Lung (tissue), 12 donors: ENCODE data around the gene ZSWIM3. TPM values are rescaled to one million over a fixed set of nuclear protein-coding genes. Genes with fewer than 3 reads are reported as not detected.
"Not testable (repeated sequence)": the region's sequence is repeated elsewhere in the genome, so short reads cannot be mapped to it uniquely, and the experiment has no call there.

Experiments used
- ATAC-seq: fragments of 200-7000 bp; cut with Tn5 transposase; one replicate; pipeline ENCODE4 v1.9.1; 2020; ENCODE audit warnings: moderate number of reproducible peaks; ENCODE audit not compliant: insufficient read depth, low FRiP score
- DNase-seq, 3 donors: peaks; one replicate each; pipeline ENCODE4 v3.0.0-alpha.2; 2013 to 2017
- H3K27ac ChIP-seq, 2 donors: one replicate each; pipeline ENCODE4 v1.5.1; 2013; ENCODE audit warnings: mild to moderate bottlenecking in 2 of 2, moderate library complexity in 2 of 2, control low read depth in 1 of 2, inconsistent platforms in 1 of 2, low read depth in 1 of 2, low read length in 1 of 2
- H3K27me3 ChIP-seq, 3 donors: one replicate each; pipeline ENCODE4 v1.5.1; 2013; ENCODE audit warnings: low read length in 2 of 3; ENCODE audit not compliant: control insufficient read depth in 3 of 3, insufficient read depth in 3 of 3
- H3K36me3 ChIP-seq, 4 donors: one replicate each; pipeline ENCODE4 v1.5.1; 2013; ENCODE audit warnings: low read length in 4 of 4, mild to moderate bottlenecking in 1 of 4, moderate library complexity in 1 of 4; ENCODE audit not compliant: control insufficient read depth in 4 of 4, insufficient read depth in 4 of 4
- H3K4me1 ChIP-seq, 5 donors: one replicate each; pipeline ENCODE4 v1.5.1; 2013; ENCODE audit warnings: low read length in 5 of 5, mild to moderate bottlenecking in 2 of 5, moderate library complexity in 1 of 5; ENCODE audit not compliant: control insufficient read depth in 5 of 5, insufficient read depth in 5 of 5
- H3K4me3 ChIP-seq: one replicate; pipeline ENCODE4 v1.5.1; 2013; ENCODE audit warnings: mild to moderate bottlenecking, control low read depth, moderate library complexity
- H3K9ac ChIP-seq, 2 donors: one replicate each; pipeline ENCODE4 v1.5.1; 2013; ENCODE audit warnings: low read length in 2 of 2, control low read depth in 1 of 2; ENCODE audit not compliant: insufficient read depth in 1 of 2
- H3K9me3 ChIP-seq, 4 donors: one replicate each; pipeline ENCODE4 v1.5.1; 2013; ENCODE audit warnings: low read length in 3 of 4, mild to moderate bottlenecking in 1 of 4, moderate library complexity in 1 of 4; ENCODE audit not compliant: control insufficient read depth in 4 of 4, insufficient read depth in 3 of 4
- CTCF ChIP-seq: IDR thresholded peaks from 2 replicates; pipeline ENCODE4 v1.5.1; 2012; ENCODE audit warnings: mild to moderate bottlenecking; ENCODE audit errors: control extremely low read depth, extremely low read depth
- WGBS, 2 donors: extraction: QIAGEN DNeasy Blood & Tissue Kit; methylation state at CpG; one replicate each; pipeline ENCODE4 v1.1.7; 2013; 5-methylcytosine and 5-hydroxymethylcytosine counted together
- polyA plus RNA-seq, 2 donors: library from polyadenylated mRNA; stranded (reverse); fragments of 200-250 nt; gene quantifications; one replicate each; pipeline ENCODE4 v1.2.1, GENCODE V29; 2013
- total RNA-seq, 2 donors: library from RNA; depleted of rRNA in 1 of 2; stranded (reverse); fragments of >200 nt in 1 of 2; gene quantifications; one replicate each; pipeline ENCODE4 v1.2.1, GENCODE V29; 2014 to 2021
- donor health status: control.
- donor health status: control.
- donor health status: Bipolar disorder and iron deficiency.
- donor health status: healthy.
- donor health status: DM: yes; HTN: yes; CAD: no.

The ZSWIM3 gene
- total and polyA plus RNA-seq, 4 donors: 1.7 to 5.2 (median 3.4) TPM

- no peaks in the 10 kb centered on the region for H3K27me3 ChIP-seq
- ATAC-seq: no peak
- 76 to 85% methylated on average over 1 of the region's 1 CpG for WGBS, 2 donors
Measured at GRCh38 chr20:45873409-45874103, 16.1 kb downstream of the ZSWIM3 start.

GRCh38 chr20:45874104-45874481 lies 16.7 kb downstream of the ZSWIM3 start:
- not testable (repeated sequence) for ATAC-seq, H3K4me1 ChIP-seq, H3K9ac ChIP-seq, H3K4me3 ChIP-seq, DNase-seq, H3K9me3 ChIP-seq, H3K27ac ChIP-seq, H3K27me3 ChIP-seq
- 97% methylated on average over 10 of the region's 10 CpGs for WGBS, 2 donors
- H3K36me3 ChIP-seq: peaks cover 4 to 17% (median 11%) of the 10 kb centered on the region in 4 donors

More at GRCh38 chr20:45873409-45874103, 16.1 kb downstream of the ZSWIM3 start:
- no peak for DNase-seq
- H3K36me3 ChIP-seq: peaks cover 4 to 15% (median 11%) of the 10 kb centered on the region in 4 donors
- no peak for TF ChIP-seq CTCF
- no peaks in the 10 kb centered on the region for H3K4me1 ChIP-seq
- no peak overlapping the region for H3K27ac ChIP-seq
- H3K9me3 ChIP-seq: no peaks in the 10 kb centered on the region
- no peak overlapping the region for H3K4me3 ChIP-seq
- no peak overlapping the region for H3K9ac ChIP-seq

- no peak overlapping the region for H3K4me3 ChIP-seq
- ATAC-seq: no peak
- H3K9ac ChIP-seq: no peak overlapping the region
- H3K4me1 ChIP-seq: no peaks in the 10 kb centered on the region
- 79 to 81% methylated on average over 4 of the region's 4 CpGs for WGBS, 2 donors
- H3K27ac ChIP-seq: no peak overlapping the region
- H3K27me3 ChIP-seq: no peaks in the 10 kb centered on the region
- H3K9me3 ChIP-seq: no peaks in the 10 kb centered on the region
- no peak for DNase-seq
- H3K36me3 ChIP-seq: peaks cover 4 to 17% (median 11%) of the 10 kb centered on the region in 4 donors
- no peak for TF ChIP-seq CTCF
Measured at GRCh38 chr20:45874576-45874975, 17.2 kb downstream of the ZSWIM3 start.

- no peaks in the 10 kb centered on the region for H3K27me3 ChIP-seq
- H3K4me3 ChIP-seq: no peak overlapping the region
- peaks cover 7 to 18% (median 15%) of the 10 kb centered on the region in 4 donors for H3K36me3 ChIP-seq
- no peak for TF ChIP-seq CTCF
- no peak for DNase-seq
- no peak overlapping the region for H3K27ac ChIP-seq
- 92 to 93% methylated on average over 13 of the region's 13 CpGs for WGBS, 2 donors
- H3K9me3 ChIP-seq: no peaks in the 10 kb centered on the region
- H3K9ac ChIP-seq: no peak overlapping the region
- peaks cover 0 to 6% (median 0%) of the 10 kb centered on the region in 5 donors for H3K4me1 ChIP-seq
- no peak for ATAC-seq
Measured at GRCh38 chr20:45878076-45878761, 20.8 kb downstream of the ZSWIM3 start.
